Erythroblast (primary cell): Measurements from ENCODE around the gene KLHL29.

Source experiments
- GATA1 ChIP-seq: IDR thresholded peaks from 2 replicates; pipeline ENCODE4 v1.6.1; 2011; ENCODE audit warnings: low read depth, mild to moderate bottlenecking, control low read depth, low read length, moderate library complexity
- POLR2A ChIP-seq: IDR thresholded peaks from 2 replicates; pipeline ENCODE4 v1.6.1; 2011; ENCODE audit warnings: mild to moderate bottlenecking, low read length

DNA sequence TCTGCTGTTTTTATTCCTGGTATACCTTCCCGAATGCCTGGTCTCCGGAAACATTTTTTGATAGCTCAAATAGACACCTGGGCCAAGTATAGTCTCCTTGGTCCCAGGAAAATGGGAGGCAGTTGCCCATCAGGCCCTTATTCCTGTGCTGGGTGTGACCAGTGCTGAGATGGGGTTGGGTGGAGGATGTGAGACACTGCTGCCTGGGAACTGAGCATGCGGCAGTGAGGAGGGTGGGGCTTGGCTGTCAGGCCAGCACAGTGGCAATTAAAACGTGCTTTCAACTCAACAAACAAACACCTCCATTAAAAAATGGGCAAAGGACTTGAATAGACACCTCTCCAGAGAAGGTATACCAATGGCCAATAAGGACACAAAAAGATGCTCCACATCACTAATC lies 12.5 kb downstream of the KLHL29 start:
- TF ChIP-seq POLR2A: no peak
- no peak for TF ChIP-seq GATA1
